DND-41 (cell line): ENCODE results near the gene SHISA9.

Experiments used
- CTCF ChIP-seq: IDR thresholded peaks from 2 replicates; pipeline ENCODE4 v1.5.1; 2012; ENCODE audit warnings: borderline replicate concordance, low read length, moderate library complexity, mild to moderate bottlenecking; ENCODE audit not compliant: poor library complexity, severe bottlenecking; ENCODE audit errors: extremely low read depth
- EZH2 ChIP-seq: IDR thresholded peaks from 3 replicates; pipeline ENCODE4 v1.6.1; 2012; ENCODE audit warnings: borderline replicate concordance, low read depth, mild to moderate bottlenecking, moderate library complexity, low read length, inconsistent platforms; ENCODE audit not compliant: severe bottlenecking

GRCh38 chr16:12881182-12881581 is 20.2 kb upstream of the SHISA9 start:
- TF ChIP-seq CTCF, result no peak
- no peak for TF ChIP-seq EZH2
